Testis (tissue), 2 donors: ENCODE measurements around the gene NCS1.

Experiments used
- POLR2A ChIP-seq: fragments of 450-650 bp; IDR thresholded peaks from one replicate; pipeline ENCODE4 v1.6.1; 2017; ENCODE audit warnings: antibody characterized with exemption, mild to moderate bottlenecking, moderate library complexity
- TF ChIP-seq, protein P1 (sequence below), 3 experiments: fragments of 450-650 bp in 2 of 3; fragments of 200-600 bp in 1 of 3; sonication (generic) in 1 of 3; IDR thresholded peaks; one replicate each; pipeline ENCODE4 v1.5.1; 2016 to 2019; ENCODE audit warnings: antibody characterized with exemption in 3 of 3, mild to moderate bottlenecking in 2 of 3, moderate library complexity in 1 of 3

DNA sequence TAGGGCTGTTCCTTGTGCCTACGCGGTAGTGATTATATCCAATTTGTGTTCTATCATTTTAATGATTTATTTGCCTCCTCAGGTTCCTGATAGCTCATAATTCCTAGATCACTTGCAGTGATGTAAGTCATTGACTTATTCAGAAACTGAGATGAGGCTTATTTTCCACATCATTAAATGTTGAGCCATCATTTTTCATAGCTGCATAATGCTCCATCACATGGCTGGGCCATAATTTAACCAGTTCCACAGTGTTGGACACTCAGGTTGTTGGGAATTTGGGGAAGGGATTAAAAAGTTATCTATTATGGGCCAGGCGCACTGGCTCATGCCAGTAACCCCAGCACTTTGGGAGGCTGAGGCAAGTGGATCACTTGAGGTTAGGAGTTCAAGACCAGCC, 57.6 kb downstream of the NCS1 start:
- TF ChIP-seq, protein P1, sequence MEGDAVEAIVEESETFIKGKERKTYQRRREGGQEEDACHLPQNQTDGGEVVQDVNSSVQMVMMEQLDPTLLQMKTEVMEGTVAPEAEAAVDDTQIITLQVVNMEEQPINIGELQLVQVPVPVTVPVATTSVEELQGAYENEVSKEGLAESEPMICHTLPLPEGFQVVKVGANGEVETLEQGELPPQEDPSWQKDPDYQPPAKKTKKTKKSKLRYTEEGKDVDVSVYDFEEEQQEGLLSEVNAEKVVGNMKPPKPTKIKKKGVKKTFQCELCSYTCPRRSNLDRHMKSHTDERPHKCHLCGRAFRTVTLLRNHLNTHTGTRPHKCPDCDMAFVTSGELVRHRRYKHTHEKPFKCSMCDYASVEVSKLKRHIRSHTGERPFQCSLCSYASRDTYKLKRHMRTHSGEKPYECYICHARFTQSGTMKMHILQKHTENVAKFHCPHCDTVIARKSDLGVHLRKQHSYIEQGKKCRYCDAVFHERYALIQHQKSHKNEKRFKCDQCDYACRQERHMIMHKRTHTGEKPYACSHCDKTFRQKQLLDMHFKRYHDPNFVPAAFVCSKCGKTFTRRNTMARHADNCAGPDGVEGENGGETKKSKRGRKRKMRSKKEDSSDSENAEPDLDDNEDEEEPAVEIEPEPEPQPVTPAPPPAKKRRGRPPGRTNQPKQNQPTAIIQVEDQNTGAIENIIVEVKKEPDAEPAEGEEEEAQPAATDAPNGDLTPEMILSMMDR (IDR thresholded peaks at IDR 0.05) = no peak
- TF ChIP-seq POLR2A = no peak
